ENCODE data around the gene FNDC10. TPM values are rescaled to one million over a fixed set of nuclear protein-coding genes. Genes with fewer than 3 reads are reported as not detected.
A peak's percentile ranks its signal among the peaks of the same experiment; 100 is the strongest.

FNDC10 gene
- total RNA-seq, 1 donor from 2014 or later: 2.9 TPM

GRCh38 chr1:1617516-1617915 lies 17.6 kb upstream of the FNDC10 start:
- DNase-seq (ENCODE audit: low spot score in 2 of 2) (no peak), FAIRE-seq (no peak)

DNA sequence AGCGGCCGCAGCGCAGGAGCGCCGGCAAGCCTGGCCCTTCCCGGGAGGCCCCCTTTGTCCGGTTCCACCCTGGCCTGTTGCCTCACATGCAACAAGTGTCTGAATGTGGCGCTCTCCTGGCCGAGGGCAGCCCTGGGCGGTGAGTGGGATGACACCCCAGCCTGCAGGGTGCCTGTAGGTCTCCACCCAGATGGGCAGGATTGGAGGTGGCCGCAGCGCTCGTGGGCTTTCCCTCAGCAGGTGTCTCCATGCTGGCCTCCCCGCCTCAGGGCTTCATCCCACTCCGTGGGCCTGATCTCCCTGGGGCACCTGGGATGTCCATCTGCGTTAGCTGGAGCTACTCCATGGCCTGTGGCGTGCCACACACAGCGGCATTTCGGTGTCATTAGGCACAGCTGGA lies 16.9 kb upstream of the FNDC10 start:
- no peak for DNase-seq (ENCODE audit: low spot score in 2 of 2)
- no peak for FAIRE-seq

GRCh38 chr1:1616045-1616790 lies 16.3 kb upstream of the FNDC10 start:
- DNase-seq (ENCODE audit: low spot score in 2 of 2): peak; percentile 76 to 80
- no peak for FAIRE-seq

DNA sequence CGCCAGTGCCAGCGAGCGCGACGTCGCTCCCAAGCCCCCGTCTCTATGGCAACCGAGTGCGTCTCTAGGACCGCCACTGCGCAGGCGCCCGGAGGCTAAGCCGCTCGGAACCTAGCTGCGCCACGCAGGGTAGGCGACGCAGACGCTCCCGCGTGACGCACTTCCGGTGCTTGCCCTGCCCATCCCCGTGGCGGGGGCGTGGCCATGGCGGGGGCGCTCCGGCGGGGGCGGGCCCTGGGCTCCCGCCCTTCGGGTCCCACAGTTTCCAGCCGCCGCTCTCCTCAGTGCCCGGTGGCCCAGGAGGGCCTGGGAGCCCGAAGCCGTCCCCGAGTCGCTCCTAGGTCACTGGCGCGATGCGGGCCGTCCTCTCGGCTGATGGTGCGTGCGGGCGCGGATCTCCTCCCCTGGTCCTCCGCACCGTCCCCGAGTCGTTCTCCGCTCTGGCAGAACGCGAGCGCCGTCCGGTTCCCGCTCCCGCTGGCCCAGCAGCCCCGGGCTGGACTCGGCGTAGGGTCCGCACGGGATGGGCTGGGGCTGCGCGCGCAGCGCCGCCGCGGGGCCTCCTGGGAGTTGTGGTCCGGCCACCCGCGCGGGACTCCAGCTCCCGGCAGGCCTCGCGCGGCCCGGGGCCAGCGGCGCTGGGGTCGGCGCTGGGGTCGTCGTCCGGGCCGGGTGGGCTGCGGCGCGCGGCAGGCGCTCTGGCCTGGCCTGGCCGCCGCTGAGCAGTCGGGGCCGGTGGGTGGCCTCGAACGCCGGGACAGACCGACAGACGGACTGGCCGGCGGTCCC lies 15.5 kb upstream of the FNDC10 start, which contains the start of gene MIB2:
TSS of gene MIB2 (plus strand) at position 245 of the 789 bp plus-strand sequence. CDS start 7,953 bp downstream, outside the sequence.
- DNase-seq (ENCODE audit: low spot score in 2 of 2) (peak; percentile 100), FAIRE-seq (no peak)

DNA sequence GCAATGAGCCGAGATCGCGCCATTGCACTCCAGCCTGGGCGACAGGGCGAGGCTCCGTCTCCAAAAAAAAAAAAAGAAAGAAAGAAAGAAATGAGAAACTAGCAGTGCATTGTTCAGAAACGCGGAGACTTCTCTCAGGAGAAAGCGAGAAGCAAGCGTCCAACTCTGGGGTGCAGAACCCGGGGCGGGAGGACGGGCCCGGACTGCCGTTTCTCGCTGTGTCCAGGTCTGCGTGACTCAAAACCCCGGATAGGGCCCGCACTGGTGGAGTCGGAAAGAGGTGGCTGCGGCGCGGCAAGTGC lies 15.0 kb upstream of the FNDC10 start:
- DNase-seq (ENCODE audit: low spot score in 2 of 2) (no peak), FAIRE-seq (no peak)

DNA sequence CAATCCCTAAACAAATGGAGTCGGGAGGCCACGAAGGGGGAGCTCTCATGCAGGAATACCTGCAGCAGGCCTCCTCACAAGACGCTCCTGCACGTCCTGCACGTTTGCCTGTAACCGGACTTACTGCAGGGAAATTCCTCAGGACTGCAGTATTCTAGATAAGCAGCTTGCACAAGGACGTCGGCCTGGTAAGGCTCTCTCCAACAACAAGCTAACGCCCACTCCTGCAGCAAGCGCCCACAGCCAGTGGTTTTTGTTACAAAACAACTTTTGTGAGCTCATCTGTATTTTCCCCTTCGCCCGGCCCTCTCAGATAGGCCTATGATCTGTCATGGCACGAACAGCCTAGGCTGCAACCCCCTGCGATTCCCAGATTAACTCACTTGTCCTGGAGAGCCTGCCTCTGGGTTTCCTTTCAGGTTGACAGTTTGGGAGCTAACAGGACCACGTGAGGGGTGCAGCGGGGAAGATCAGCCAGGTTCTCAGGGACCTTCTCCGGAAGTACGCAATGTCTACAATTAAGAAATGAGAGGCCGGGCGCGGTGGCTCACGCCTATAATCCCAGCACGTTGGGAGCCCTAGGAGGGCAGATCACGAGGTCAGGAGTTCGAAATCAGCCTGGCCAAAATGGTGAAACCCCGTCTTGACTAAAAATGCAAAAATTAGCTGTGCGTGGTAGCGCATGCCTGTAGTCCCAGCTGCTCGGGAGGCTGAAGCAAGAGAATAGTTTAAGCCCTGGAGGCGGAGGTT lies 14.4 kb upstream of the FNDC10 start:
- FAIRE-seq: no peak
- no peak for DNase-seq (ENCODE audit: low spot score in 2 of 2)

DNA sequence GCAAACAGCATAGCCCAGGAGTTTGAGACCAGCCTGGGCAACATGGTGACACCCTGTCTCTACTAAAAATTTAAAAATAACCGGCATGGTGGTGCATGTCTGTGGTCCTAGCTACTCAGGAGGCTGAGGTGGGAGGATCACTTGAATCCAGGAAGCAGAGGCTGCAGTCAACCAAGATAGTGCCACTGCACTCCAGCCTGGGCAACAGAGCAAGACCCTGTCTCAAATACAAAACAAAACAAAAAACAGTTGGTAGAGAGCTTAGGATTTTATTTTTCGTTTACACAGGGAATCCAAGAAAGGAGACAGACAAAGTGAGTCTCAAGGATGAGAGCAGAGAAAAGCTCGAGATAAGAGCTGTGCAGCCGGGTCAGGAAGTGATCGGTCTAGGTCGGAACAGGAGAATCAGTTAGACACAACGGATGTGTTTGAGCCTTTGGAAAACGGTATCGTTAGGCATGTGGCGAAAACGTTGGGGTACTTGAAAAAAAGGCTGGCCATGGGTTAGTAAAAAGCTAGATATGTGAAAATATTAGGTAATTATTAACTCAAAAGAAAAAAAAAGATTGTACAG lies 13.7 kb upstream of the FNDC10 start:
- FAIRE-seq: no peak

GRCh38 chr1:1612104-1612400 lies 12.1 kb upstream of the FNDC10 start:
- no peak for FAIRE-seq
- DNase-seq (ENCODE audit: low spot score in 2 of 2): no peak

More for the DNA sequence above, 13.7 kb upstream of the FNDC10 start:
- no peak for DNase-seq (ENCODE audit: low spot score in 2 of 2)

GRCh38 chr1:1610796-1611195 lies 10.9 kb upstream of the FNDC10 start:
- DNase-seq (ENCODE audit: low spot score in 2 of 2) (no peak), FAIRE-seq (no peak)

GRCh38 chr1:1609822-1610485 lies 10.0 kb upstream of the FNDC10 start:
- FAIRE-seq (no peak), DNase-seq (ENCODE audit: low spot score in 2 of 2) (no peak)

GRCh38 chr1:1606232-1606631 lies 6.3 kb upstream of the FNDC10 start:
- FAIRE-seq (no peak), DNase-seq (ENCODE audit: low spot score in 2 of 2) (no peak)

DNA sequence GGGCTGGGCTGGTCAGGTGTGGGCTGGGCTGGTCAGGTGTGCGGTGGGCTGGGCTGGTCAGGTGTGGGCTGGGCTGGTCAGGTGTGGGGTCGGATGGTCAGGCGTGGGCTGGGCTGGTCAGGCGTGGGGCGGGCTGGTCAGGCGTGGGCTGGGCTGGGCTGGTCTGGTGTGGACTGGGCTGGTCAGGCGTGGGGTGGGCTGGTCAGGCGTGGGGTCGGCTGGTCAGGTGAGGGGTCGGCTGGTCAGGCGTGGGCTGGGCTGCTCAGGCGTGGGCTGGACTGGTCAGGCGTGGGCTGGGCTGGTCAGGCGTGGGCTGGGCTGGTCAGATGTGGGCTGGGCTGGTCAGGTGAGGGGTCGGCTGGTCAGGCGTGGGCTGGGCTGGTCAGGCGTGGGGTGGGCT lies 5.8 kb upstream of the FNDC10 start:
- DNase-seq (ENCODE audit: low spot score in 2 of 2) (no peak), FAIRE-seq (no peak)

- DNase-seq (ENCODE audit: low spot score in 2 of 2) (no peak), FAIRE-seq (no peak)
These were observed 5.2 kb upstream of the FNDC10 start for GRCh38 chr1:1605034-1605591.

- no peak for FAIRE-seq
- no peak for DNase-seq (ENCODE audit: low spot score in 2 of 2)
These were observed 4.6 kb upstream of the FNDC10 start for GRCh38 chr1:1604374-1605033.

GRCh38 chr1:1603671-1604373 lies 3.9 kb upstream of the FNDC10 start:
- FAIRE-seq: no peak
- no peak for DNase-seq (ENCODE audit: low spot score in 2 of 2)

GRCh38 chr1:1602968-1603506 lies 3.1 kb upstream of the FNDC10 start:
- FAIRE-seq: no peak
- DNase-seq (ENCODE audit: low spot score in 2 of 2): no peak

- FAIRE-seq: no peak
These were observed 2.5 kb upstream of the FNDC10 start for GRCh38 chr1:1602304-1602967.

GRCh38 chr1:1601564-1602303 lies 1.8 kb upstream of the FNDC10 start:
- no peak for FAIRE-seq
- DNase-seq (ENCODE audit: low spot score in 2 of 2): no peak

More at GRCh38 chr1:1602304-1602967, 2.5 kb upstream of the FNDC10 start:
- no peak for DNase-seq (ENCODE audit: low spot score in 2 of 2)

Measured in frontal cortex (tissue), 4 donors.